Omental fat pad (tissue), 4 donors: ENCODE measurements around the gene ZSWIM6. TPM values are rescaled to one million over a fixed set of nuclear protein-coding genes. Genes with fewer than 3 reads are reported as not detected.

Experiments
- ATAC-seq: fragments of 150-250 bp; one replicate; pipeline ENCODE4 v1.9.1; 2016; ENCODE audit warnings: mild to moderate bottlenecking, moderate library complexity; ENCODE audit not compliant: low FRiP score
- DNase-seq: peaks from one replicate; pipeline ENCODE4 v3.0.0-alpha.2; 2019; ENCODE audit warnings: low spot score
- total RNA-seq, 4 donors: library from RNA; depleted of rRNA; stranded (reverse); fragments of >200 nt; gene quantifications; one replicate each; pipeline ENCODE4 v1.1.0, GENCODE V29; 2016
- TF ChIP-seq, protein P1 (sequence below), 3 donors: fragments of 450-650 bp; IDR thresholded peaks; one replicate each; pipeline ENCODE4 v1.5.1; 2016 to 2017; ENCODE audit warnings: antibody characterized with exemption in 3 of 3, mild to moderate bottlenecking in 3 of 3, moderate library complexity in 2 of 3

Gene ZSWIM6
- total RNA-seq, 4 donors from 2014 or later: 9.7 to 31.1 (median 18.6) TPM

DNA sequence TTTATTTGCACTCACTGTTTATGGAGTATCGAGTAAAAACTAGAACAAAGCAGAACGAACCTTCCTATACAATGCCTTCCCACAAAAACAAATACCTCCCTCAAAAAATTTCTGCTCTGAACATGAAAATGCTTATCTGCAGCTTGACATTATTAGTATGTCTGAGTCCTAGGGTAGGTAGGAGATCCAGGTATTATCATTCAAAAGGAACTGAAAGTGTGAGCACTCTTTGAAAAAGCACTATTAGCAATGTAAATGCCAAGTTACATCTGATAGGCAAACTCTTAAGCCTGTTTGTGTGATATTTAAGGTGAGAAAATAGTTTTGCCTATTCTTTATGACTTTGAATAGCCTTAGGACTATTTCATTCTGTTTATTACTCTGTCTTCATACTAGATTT is 47.6 kb downstream of the ZSWIM6 start:
- DNase-seq (no peak), ATAC-seq (no peak)
- TF ChIP-seq, protein P1, sequence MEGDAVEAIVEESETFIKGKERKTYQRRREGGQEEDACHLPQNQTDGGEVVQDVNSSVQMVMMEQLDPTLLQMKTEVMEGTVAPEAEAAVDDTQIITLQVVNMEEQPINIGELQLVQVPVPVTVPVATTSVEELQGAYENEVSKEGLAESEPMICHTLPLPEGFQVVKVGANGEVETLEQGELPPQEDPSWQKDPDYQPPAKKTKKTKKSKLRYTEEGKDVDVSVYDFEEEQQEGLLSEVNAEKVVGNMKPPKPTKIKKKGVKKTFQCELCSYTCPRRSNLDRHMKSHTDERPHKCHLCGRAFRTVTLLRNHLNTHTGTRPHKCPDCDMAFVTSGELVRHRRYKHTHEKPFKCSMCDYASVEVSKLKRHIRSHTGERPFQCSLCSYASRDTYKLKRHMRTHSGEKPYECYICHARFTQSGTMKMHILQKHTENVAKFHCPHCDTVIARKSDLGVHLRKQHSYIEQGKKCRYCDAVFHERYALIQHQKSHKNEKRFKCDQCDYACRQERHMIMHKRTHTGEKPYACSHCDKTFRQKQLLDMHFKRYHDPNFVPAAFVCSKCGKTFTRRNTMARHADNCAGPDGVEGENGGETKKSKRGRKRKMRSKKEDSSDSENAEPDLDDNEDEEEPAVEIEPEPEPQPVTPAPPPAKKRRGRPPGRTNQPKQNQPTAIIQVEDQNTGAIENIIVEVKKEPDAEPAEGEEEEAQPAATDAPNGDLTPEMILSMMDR (IDR thresholded peaks at IDR 0.05): no peak

DNA sequence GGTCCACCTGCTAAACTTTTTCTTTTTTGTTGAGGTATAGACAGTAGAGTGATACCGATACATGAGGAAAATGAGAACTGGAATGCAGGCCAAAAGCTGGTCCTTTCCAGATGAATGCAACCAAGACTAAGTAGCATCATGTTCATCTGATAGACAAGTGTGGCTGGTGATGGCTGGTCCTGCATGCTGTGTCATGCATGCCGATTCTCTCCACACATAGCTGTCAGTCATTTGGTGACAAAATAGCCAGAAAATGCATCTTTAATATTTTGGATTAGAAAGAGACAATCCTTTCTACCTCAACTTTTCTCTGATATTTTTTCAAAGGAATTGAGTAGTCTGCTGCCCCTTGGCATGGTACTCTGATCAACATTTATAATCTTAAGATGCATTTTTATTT is 49.9 kb downstream of the ZSWIM6 start:
- DNase-seq (no peak), ATAC-seq (no peak)
- TF ChIP-seq, protein P1 (IDR thresholded peaks at IDR 0.05): no peak

DNA sequence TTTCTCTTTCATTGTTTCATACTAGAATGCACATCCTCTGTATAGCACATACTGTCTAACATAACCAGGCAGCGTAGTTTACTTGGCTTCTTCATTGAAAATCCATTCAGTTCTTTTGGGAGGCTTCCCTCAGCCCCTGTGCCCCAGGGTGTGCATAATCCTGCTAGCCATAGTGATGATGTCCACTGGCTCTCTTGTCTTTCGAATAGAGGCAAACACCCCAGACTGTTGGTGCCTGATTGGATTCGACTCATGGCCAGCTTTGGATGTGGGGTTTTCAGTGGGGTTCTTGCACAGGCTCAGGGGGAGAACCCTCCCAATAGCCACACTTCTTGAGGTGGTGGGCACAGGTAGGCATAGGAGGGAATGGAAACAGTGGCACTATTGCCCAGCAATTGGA is 53.6 kb downstream of the ZSWIM6 start:
- TF ChIP-seq, protein P1 (IDR thresholded peaks at IDR 0.05): no peak
- ATAC-seq: no peak
- no peak for DNase-seq

DNA sequence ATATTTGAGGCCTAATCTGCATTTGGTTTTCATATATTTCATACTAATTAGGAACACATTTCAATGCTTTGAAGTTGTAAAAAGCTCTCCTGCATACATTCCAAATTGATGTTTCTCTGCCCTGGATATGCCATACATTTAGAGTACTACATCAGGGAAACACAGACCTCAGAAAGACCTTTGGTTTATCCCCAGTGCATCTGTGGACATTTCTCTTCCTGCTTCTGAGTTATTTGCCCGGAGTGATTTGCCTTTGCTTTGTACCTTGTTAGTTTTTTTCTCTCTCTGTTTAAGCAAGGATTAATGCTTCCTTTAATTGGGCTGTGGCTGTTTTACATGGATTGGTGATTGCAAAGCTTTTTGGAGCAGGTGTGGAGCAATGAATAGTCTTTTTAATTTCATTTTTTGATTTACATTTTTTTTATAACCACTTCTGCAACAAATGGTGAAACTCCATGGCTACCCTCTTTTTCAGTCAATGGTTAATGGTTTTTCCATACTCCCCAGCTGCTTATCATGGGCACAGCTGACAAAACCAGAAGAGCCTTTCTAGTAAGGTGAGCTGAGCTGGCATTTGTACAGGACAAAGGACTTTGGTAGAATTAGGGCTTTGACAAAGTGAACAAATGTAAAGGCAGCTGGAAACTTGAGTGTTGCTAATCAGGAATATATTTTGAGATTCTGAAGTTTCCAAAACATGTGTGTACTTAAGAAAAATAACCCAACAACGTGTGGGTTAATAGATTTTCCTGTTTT is 54.2 kb downstream of the ZSWIM6 start:
- DNase-seq (no peak), ATAC-seq (no peak)
- TF ChIP-seq, protein P1 (IDR thresholded peaks at IDR 0.05): no peak

DNA sequence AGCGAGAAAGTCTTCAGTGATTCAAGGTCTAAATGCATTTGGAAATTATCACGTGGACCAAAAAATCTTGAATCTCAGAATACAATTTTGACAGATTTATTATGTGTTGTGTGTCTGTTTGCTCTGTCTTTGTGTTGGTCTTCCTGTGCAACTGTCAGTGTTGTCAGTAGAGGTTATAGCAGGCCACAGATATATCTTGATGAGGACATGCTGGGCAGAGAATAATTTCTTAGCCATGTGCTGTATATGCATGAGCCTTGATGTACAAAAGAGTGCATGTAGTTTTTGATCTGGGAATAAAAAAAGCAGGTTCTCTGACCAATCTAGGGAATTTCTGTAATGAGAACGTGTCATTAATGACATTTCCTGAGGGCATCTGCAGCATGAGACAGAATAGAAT is 57.6 kb downstream of the ZSWIM6 start:
- ATAC-seq (no peak), DNase-seq (no peak)
- TF ChIP-seq, protein P1 (IDR thresholded peaks at IDR 0.05): no peak

DNA sequence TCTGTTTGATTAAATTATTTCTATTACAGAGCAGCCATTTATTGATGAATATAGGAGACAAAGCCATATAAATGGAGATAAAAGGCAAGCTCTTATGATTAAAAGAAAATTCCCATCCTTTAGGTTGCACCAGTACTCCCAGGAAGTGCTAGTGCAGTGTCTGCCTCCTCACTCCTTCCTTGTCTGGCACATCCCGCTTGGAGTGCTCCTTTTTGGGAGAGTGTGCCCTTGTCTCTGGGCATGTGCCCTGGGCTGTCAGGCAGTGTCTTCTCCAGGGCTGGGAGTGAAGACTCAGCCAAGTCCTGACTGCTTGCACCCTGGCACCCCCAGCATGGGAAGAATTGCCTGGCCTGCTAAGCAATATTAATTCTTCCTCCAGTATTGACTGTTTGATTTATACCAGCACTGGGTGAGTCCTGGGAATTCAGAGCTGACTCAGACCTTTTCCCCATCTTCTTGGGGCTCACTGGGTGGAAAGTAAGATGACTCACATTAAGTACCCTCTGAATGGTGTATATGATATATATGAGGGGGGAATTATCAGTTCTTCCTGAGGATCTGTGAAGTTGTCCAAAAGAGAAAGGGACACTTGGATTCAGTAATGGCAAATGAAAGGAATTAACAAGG is 62.1 kb downstream of the ZSWIM6 start:
- DNase-seq: no peak
- TF ChIP-seq, protein P1 (IDR thresholded peaks at IDR 0.05): no peak
- ATAC-seq: no peak

DNA sequence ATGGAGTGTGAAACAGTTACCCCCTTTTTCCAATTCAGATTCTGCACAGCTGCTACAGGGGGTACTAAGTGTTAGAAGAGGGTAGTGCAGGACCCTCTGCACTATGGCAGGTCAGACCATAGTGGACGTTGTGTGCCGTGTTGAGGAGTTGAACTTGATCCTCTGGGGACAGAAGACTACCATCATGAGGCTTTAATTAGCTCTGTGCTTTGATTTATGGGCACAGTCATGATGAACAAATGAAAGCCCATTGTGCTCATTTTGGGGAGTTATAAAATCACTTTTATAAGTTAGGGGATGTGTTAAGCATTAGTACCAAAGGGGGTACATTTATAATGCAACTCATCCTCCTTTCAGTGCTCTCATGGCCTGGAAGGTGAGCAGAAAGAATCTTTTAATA is 62.7 kb downstream of the ZSWIM6 start:
- DNase-seq (no peak), ATAC-seq (no peak)
- TF ChIP-seq, protein P1 (IDR thresholded peaks at IDR 0.05): no peak
